B cell (primary cell): ENCODE measurements around the gene MUTYH. TPM values are rescaled to one million over a fixed set of nuclear protein-coding genes. Genes with fewer than 3 reads are reported as not detected.

ENCODE experiments used
- ATAC-seq: fragments of 200-7000 bp; cut with Tn5 transposase; one replicate; pipeline ENCODE4 v1.10.0; 2021; ENCODE audit warnings: low read depth, mild to moderate bottlenecking, moderate number of reproducible peaks, moderate library complexity
- CTCF ChIA-PET: fragments of 350-600 bp; sonication (Branson Sonifier 250); formaldehyde crosslinking; loops from one replicate; lab custom pipeline; 2021; ENCODE audit warnings: antibody characterized with exemption, inconsistent platforms; lab: Charles Lee
- POLR2A ChIA-PET: fragments of 350-600 bp; sonication (Branson Sonifier 250); formaldehyde crosslinking; loops from one replicate; lab custom pipeline; 2021; ENCODE audit warnings: antibody characterized with exemption; lab: Charles Lee
- DNase-seq: peaks from one replicate; pipeline ENCODE4 v3.0.0; 2013
- H2AFZ ChIP-seq: 2 replicates; pipeline ENCODE4 v1.6.1; 2012; ENCODE audit warnings: mild to moderate bottlenecking, low read depth, low read length; ENCODE audit not compliant: insufficient read depth, poor library complexity, severe bottlenecking
- H3K27ac ChIP-seq, 2 donors: 1 replicate in 1 of 2; 2 replicates in 1 of 2; pipeline ENCODE4 v1.5.1; 2012 to 2013; ENCODE audit warnings: low read length in 2 of 2, mild to moderate bottlenecking in 2 of 2, moderate library complexity in 1 of 2
- H3K27me3 ChIP-seq, 4 experiments: fragments of 200-600 bp in 1 of 4; sonication (generic) in 1 of 4; replicated peaks in 1 of 4; 1 replicate in 2 of 4; 2 replicates in 2 of 4; pipeline versions ENCODE4 v1.6.1 to v1.7.0; 2013 to 2016; ENCODE audit warnings: low read length in 3 of 4, mild to moderate bottlenecking in 2 of 4, mixed read lengths in 1 of 4, moderate library complexity in 1 of 4; ENCODE audit not compliant: insufficient read depth in 4 of 4, control insufficient read depth in 3 of 4; ENCODE audit errors: control extremely low read depth in 1 of 4
- H3K36me3 ChIP-seq, 2 experiments: replicated peaks in 1 of 2; 1 replicate in 1 of 2; 2 replicates in 1 of 2; pipeline versions ENCODE4 v1.6.1 to v1.7.1; 2013; ENCODE audit warnings: low read length in 1 of 2; ENCODE audit not compliant: insufficient read depth in 2 of 2, control insufficient read depth in 1 of 2; ENCODE audit errors: control extremely low read depth in 1 of 2, extremely low read depth in 1 of 2
- H3K4me1 ChIP-seq, 2 donors: fragments of 200-600 bp in 1 of 2; sonication (generic) in 1 of 2; 1 replicate in 1 of 2; 2 replicates in 1 of 2; pipeline versions ENCODE4 v1.5.1 to v1.6.1; 2013 to 2017; ENCODE audit warnings: low read length in 2 of 2; ENCODE audit not compliant: control insufficient read depth in 2 of 2, insufficient read depth in 2 of 2
- H3K4me2 ChIP-seq: replicated peaks from 2 replicates; pipeline ENCODE3; 2012; ENCODE audit warnings: mild to moderate bottlenecking, low read depth, low read length; ENCODE audit not compliant: poor library complexity, severe bottlenecking
- H3K4me3 ChIP-seq, 5 experiments: fragments of 200-600 bp in 1 of 5; sonication (generic) in 1 of 5; 1 replicate in 3 of 5; 2 replicates in 2 of 5; pipeline versions ENCODE4 v1.5.1 to v1.7.0; 2011 to 2016; ENCODE audit warnings: low read length in 4 of 5, mild to moderate bottlenecking in 4 of 5, low read depth in 2 of 5, control low read depth in 1 of 5, moderate library complexity in 1 of 5; ENCODE audit not compliant: insufficient read depth in 1 of 5; ENCODE audit errors: control extremely low read depth in 1 of 5, extremely low read depth in 1 of 5
- H3K79me2 ChIP-seq: fragments of 200-600 bp; sonication (generic); one replicate; pipeline ENCODE4 v1.6.0; 2016; ENCODE audit warnings: low read length; ENCODE audit not compliant: control insufficient read depth, insufficient read depth
- H3K9ac ChIP-seq: fragments of 200-600 bp; sonication (generic); 2 replicates; pipeline ENCODE4 v1.6.1; 2017; ENCODE audit warnings: mild to moderate bottlenecking, low read length, moderate library complexity
- H3K9me3 ChIP-seq, 3 donors: one replicate each; pipeline versions ENCODE4 v1.6.1 to v1.7.1; 2013; ENCODE audit warnings: low read length in 2 of 3; ENCODE audit not compliant: control insufficient read depth in 2 of 3, insufficient read depth in 1 of 3; ENCODE audit errors: control extremely low read depth in 1 of 3
- H4K20me1 ChIP-seq: 2 replicates; pipeline ENCODE4 v1.6.0; 2012; ENCODE audit warnings: mild to moderate bottlenecking, low read length; ENCODE audit not compliant: insufficient read depth, control insufficient read depth, poor library complexity, severe bottlenecking
- H3K27ac Mint-ChIP-seq: one replicate; pipeline ENCODE4 v1.8.0; 2021; ENCODE audit warnings: mixed read lengths
- H3K27me3 Mint-ChIP-seq: one replicate; pipeline ENCODE4 v1.8.0; 2021; ENCODE audit warnings: mixed read lengths
- H3K4me1 Mint-ChIP-seq: one replicate; pipeline ENCODE4 v1.8.0; 2021; ENCODE audit warnings: mixed read lengths
- H3K4me3 Mint-ChIP-seq: one replicate; pipeline ENCODE4 v1.8.0; 2021; ENCODE audit warnings: mixed read lengths
- H3K9me3 Mint-ChIP-seq: one replicate; pipeline ENCODE4 v1.8.0; 2022; ENCODE audit warnings: mixed read lengths; ENCODE audit not compliant: insufficient read depth
- CTCF ChIP-seq: fragments of 200-600 bp; IDR thresholded peaks from one replicate; pipeline ENCODE4 v1.8.0; 2022; ENCODE audit warnings: antibody characterized with exemption, mild to moderate bottlenecking
- EZH2 ChIP-seq: IDR thresholded peaks from 2 replicates; pipeline ENCODE4 v1.6.1; 2012; ENCODE audit warnings: borderline replicate concordance, low read depth, mild to moderate bottlenecking, moderate library complexity, low read length; ENCODE audit not compliant: insufficient read depth, poor library complexity, severe bottlenecking
- WGBS: methylation state at CpG from one replicate; pipeline ENCODE4 v1.1.5; 2013; ENCODE audit warnings: missing lambda C conversion rate; ENCODE audit not compliant: insufficient coverage; 5-methylcytosine and 5-hydroxymethylcytosine counted together
- intact Hi-C: fragments of 100-400 bp; cut with micrococcal nuclease; formaldehyde crosslinking; loops from one replicate; pipeline ENCODE4 v1.10.0; 2022
- polyA plus RNA-seq: library from polyadenylated mRNA; depleted of rRNA; stranded (reverse); fragments of >200 nt; gene quantifications from 2 replicates; pipeline ENCODE4 v1.2.3, GENCODE V29; 2012
- total RNA-seq, 2 donors: library from RNA; stranded (reverse); fragments of 120-200 nt in 1 of 2; gene quantifications; 1 replicate in 1 of 2; 2 replicates in 1 of 2; pipeline versions ENCODE4 v1.2.3 to v1.2.4, GENCODE V29; 2013 to 2022

Gene MUTYH
- total and polyA plus RNA-seq, 2 donors (not counting 1 experiment from before 2014, with no cell fraction given): 65.0 to 68.5 TPM

- H3K27ac Mint-ChIP-seq: no peak overlapping the region
- WGBS: 20% methylated on average over 1 of the region's 3 CpGs
- no peak for TF ChIP-seq CTCF
- no peak for TF ChIP-seq EZH2
- H4K20me1 ChIP-seq: no peaks in the 10 kb centered on the region
- no peak overlapping the region for H3K27ac ChIP-seq
- H3K9me3 ChIP-seq: peaks cover 0 to 7% (median 0%) of the 10 kb centered on the region in 3 donors
- no peak overlapping the region for H3K4me3 ChIP-seq
- ChIA-PET CTCF (no interaction called here), POLR2A (no interaction called here)
- H3K27me3 ChIP-seq: no peaks in the 10 kb centered on the region
- intact Hi-C loops: no loop called here
- DNase-seq (no peak), ATAC-seq (no peak)
- no peak overlapping the region for H2AFZ ChIP-seq
- no peaks in the 10 kb centered on the region for H3K79me2 ChIP-seq
- H3K9me3 Mint-ChIP-seq: no peaks in the 10 kb centered on the region
- H3K4me1 Mint-ChIP-seq: no peaks in the 10 kb centered on the region
- no peak overlapping the region for H3K9ac ChIP-seq
- peaks cover 5% of the 10 kb centered on the region for H3K27me3 Mint-ChIP-seq
- no peak overlapping the region for H3K4me2 ChIP-seq
- no peaks in the 10 kb centered on the region for H3K36me3 ChIP-seq
- no peaks in the 10 kb centered on the region for H3K4me1 ChIP-seq
- no peak overlapping the region for H3K4me3 Mint-ChIP-seq
Observed at GRCh38 chr1:45282351-45282750, 57.9 kb downstream of the MUTYH start.

Other genes with a start within 250 kb of the MUTYH start
- gene ZSWIM5, start 133.8 kb downstream of the MUTYH start, total RNA-seq: 0.85 and 1.7 TPM in 2 replicates
- 0.23 and 0.36 TPM in 2 replicates for gene ZSWIM5, start 133.8 kb downstream of the MUTYH start, polyA plus RNA-seq
- 0.79 and 0.85 TPM in 2 replicates for gene HPDL, start 13.5 kb downstream of the MUTYH start, total RNA-seq
- 0.63 and 0.67 TPM in 2 replicates for gene HPDL, start 13.5 kb downstream of the MUTYH start, polyA plus RNA-seq
- 21.9 and 24.7 TPM in 2 replicates for gene TOE1, start 270 bp downstream of the MUTYH start, total RNA-seq
- gene TOE1, start 270 bp downstream of the MUTYH start, polyA plus RNA-seq: 28.6 and 55.8 TPM in 2 replicates
- 26.2 and 27.0 TPM in 2 replicates for gene TESK2, start 150.7 kb upstream of the MUTYH start, total RNA-seq
- gene TESK2, start 150.7 kb upstream of the MUTYH start, polyA plus RNA-seq: 21.7 and 23.9 TPM in 2 replicates
- 2.2 and 2.3 TPM in 2 replicates for gene CCDC163, start 159.6 kb upstream of the MUTYH start, total RNA-seq
- 1.5 and 22.5 TPM in 2 replicates for gene CCDC163, start 159.6 kb upstream of the MUTYH start, polyA plus RNA-seq
- 2.8 and 3.6 TPM in 2 replicates for gene MMACHC, start 159.9 kb upstream of the MUTYH start, total RNA-seq
- 0.46 and 1.3 TPM in 2 replicates for gene MMACHC, start 159.9 kb upstream of the MUTYH start, polyA plus RNA-seq
- 96.5 and 104 TPM in 2 replicates for gene PRDX1, start 181.4 kb upstream of the MUTYH start, total RNA-seq
- gene PRDX1, start 181.4 kb upstream of the MUTYH start, polyA plus RNA-seq: 51.3 and 56.4 TPM in 2 replicates
- gene AKR1A1, start 210.4 kb upstream of the MUTYH start, total RNA-seq: 101 and 145 TPM in 2 replicates
- gene AKR1A1, start 210.4 kb upstream of the MUTYH start, polyA plus RNA-seq: 143 and 163 TPM in 2 replicates
- 151 and 164 TPM in 2 replicates for gene NASP, start 243.6 kb upstream of the MUTYH start, total RNA-seq
- 61.0 and 99.5 TPM in 2 replicates for gene NASP, start 243.6 kb upstream of the MUTYH start, polyA plus RNA-seq